ENCODE data around the gene ACKR1.

DNA sequence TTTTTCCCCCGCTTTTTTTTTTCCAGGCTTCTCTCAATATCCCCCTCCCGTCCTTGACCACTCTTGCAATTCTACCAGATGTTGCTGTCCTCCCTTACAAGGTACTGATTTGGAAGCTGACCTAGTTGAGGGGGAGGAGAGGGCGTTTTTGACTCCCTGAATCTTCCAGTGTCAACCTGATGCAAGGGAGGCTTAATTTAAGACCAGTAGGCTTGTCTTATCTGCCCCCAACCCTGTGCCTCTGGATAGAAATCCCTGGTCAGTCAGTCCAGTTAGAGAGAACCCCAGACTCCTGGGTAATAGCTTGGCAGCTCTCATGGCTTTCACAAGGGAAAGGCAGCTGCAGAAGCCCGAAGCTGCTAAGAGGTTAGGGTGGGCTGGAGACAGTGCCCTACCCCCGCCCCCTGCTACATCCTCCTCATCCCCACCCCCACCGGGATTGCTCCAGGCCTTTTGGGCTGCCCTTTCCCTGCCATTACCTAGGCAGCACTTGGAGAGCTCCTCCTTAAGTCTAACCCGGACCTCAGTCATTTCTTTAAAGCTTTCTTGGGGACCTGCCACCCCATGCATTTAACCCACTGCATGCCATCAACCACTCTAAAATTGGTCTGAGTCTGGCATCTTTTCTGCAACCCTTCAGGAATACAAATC is 3.6 kb downstream of the ACKR1 start:
- TF ChIP-seq ZNF274 (IDR thresholded peaks at IDR 0.05; ENCODE audit: low read depth, low read length), result no peak
- TF ChIP-seq YY1 (IDR thresholded peaks at IDR 0.05; ENCODE audit: insufficient read depth, insufficient read length), result no peak
